ENCODE measurements around the gene DNAH8.

- TF ChIP-seq EGR1 (IDR thresholded peaks at IDR 0.05; ENCODE audit: low read depth) (no peak), MAX (IDR thresholded peaks at IDR 0.05) (no peak), CTCF (IDR thresholded peaks at IDR 0.05 in 2 of 3, conservative IDR thresholded peaks at IDR 0.05 in 1 of 3; ENCODE audit: borderline replicate concordance in 1 of 3, insufficient read depth in 1 of 3, low read depth in 2 of 3, low read length in 2 of 3) (no peak), POLR2AphosphoS5 (IDR thresholded peaks at IDR 0.05; ENCODE audit: low read depth, low read length) (no peak), SIN3A (IDR thresholded peaks at IDR 0.05; ENCODE audit: low read depth) (no peak), POLR2A (IDR thresholded peaks at IDR 0.05; ENCODE audit: borderline replicate concordance, extremely low read depth, insufficient read depth, insufficient read length) (no peak), ZNF274 (IDR thresholded peaks at IDR 0.05; ENCODE audit: low read depth, low read length) (no peak), REST (IDR thresholded peaks at IDR 0.05; ENCODE audit: low read depth) (no peak), EZH2 (IDR thresholded peaks at IDR 0.05) (no peak), TCF7L2 (IDR thresholded peaks at IDR 0.05; ENCODE audit: borderline replicate concordance, extremely low read depth, insufficient read depth, insufficient read length) (no peak), RAD21 (IDR thresholded peaks at IDR 0.05; ENCODE audit: low read depth) (no peak), FOSL1 (IDR thresholded peaks at IDR 0.05; ENCODE audit: low read depth) (no peak)
Measured at GRCh38 chr6:38974389-38975151, 259.5 kb downstream of the DNAH8 start.
